HepG2 (cell line): ENCODE results near the gene PCDHB9. TPM values are rescaled to one million over a fixed set of nuclear protein-coding genes. Genes with fewer than 3 reads are reported as not detected.
"Not testable (repeated sequence)": the region's sequence is repeated elsewhere in the genome, so short reads cannot be mapped to it uniquely, and the experiment has no call there.

Source experiments
- ATAC-seq: fragments of 200-7000 bp; cut with Tn5 transposase; 3 replicates; pipeline ENCODE4 v1.9.1; 2020; ENCODE audit warnings: mild to moderate bottlenecking, moderate library complexity
- BruUV-seq: library from RNA; stranded (reverse); fragments of 400-500 nt; replicated peaks from 2 replicates; lab custom pipeline; 2021; lab: Mats Ljungman, UMichigan
- CTCF ChIA-PET: fragments of 300-600 bp; formaldehyde crosslinking; extraction: SDS; loops from one replicate; lab custom pipeline; 2021; ENCODE audit warnings: low total read pairs, inconsistent platforms, low intra/inter-chr PET ratio; lab: Yijun Ruan, JAX
- POLR2A ChIA-PET: fragments of 350-600 bp; sonication (Branson Sonifier 250); formaldehyde crosslinking; loops from one replicate; lab custom pipeline; 2020; ENCODE audit warnings: antibody characterized with exemption, inconsistent platforms; lab: Yijun Ruan, JAX
- DNase-seq: peaks from one replicate; pipeline ENCODE4 v3.0.0-alpha.2; 2015; ENCODE audit warnings: low spot score
- FAIRE-seq: peaks from 3 replicates; lab custom pipeline; 2011; peaks lifted over from hg19 to GRCh38; lab: Jason Lieb, UNC
- H2AFZ ChIP-seq: one replicate; pipeline ENCODE4 v1.6.1; 2011; ENCODE audit warnings: low read length, inconsistent platforms
- H3K27ac ChIP-seq: fragments of 300-600 bp; 3 replicates; pipeline ENCODE4 v1.8.0; 2011; ENCODE audit warnings: mixed run types, mild to moderate bottlenecking, mixed read lengths, low read length, inconsistent platforms; ENCODE audit not compliant: insufficient read depth; ENCODE audit errors: extremely low read length
- H3K27me3 ChIP-seq, 2 experiments: fragments of 200-600 bp in 1 of 2; 2 replicates in 1 of 2; 3 replicates in 1 of 2; pipeline versions ENCODE4 v1.6.0 to v1.8.0; 2011; ENCODE audit warnings: low read length in 2 of 2, mild to moderate bottlenecking in 2 of 2, moderate library complexity in 2 of 2, inconsistent platforms in 1 of 2; ENCODE audit not compliant: insufficient read depth in 2 of 2, control insufficient read depth in 1 of 2
- H3K36me3 ChIP-seq, 2 experiments: fragments of 200-600 bp in 1 of 2; replicated peaks in 1 of 2; 2 replicates in 1 of 2; 3 replicates in 1 of 2; pipeline versions ENCODE4 v1.5.1 to v1.8.0; 2011; ENCODE audit warnings: low read length in 2 of 2, inconsistent platforms in 1 of 2; ENCODE audit not compliant: insufficient read depth in 2 of 2, control insufficient read depth in 1 of 2
- H3K4me1 ChIP-seq: 2 replicates; pipeline ENCODE4 v1.5.1; 2012; ENCODE audit warnings: low read length, inconsistent platforms; ENCODE audit not compliant: insufficient read depth
- H3K4me2 ChIP-seq: 2 replicates; pipeline ENCODE4 v1.6.0; 2011; ENCODE audit warnings: low read depth, low read length, inconsistent platforms
- H3K4me3 ChIP-seq, 3 experiments: fragments of 200-600 bp in 1 of 3; sonication (generic), shearing (Covaris generic) in 1 of 3; replicated peaks in 1 of 3; 2 replicates each; pipeline ENCODE4 v1.5.1; 2011 to 2016; ENCODE audit warnings: low read length in 3 of 3, inconsistent platforms in 2 of 3, low read depth in 2 of 3, mild to moderate bottlenecking in 2 of 3, control low read depth in 1 of 3, mixed read lengths in 1 of 3; ENCODE audit not compliant: insufficient read depth in 1 of 3
- H3K79me2 ChIP-seq: one replicate; pipeline ENCODE4 v1.6.1; 2011; ENCODE audit warnings: low read length, inconsistent platforms; ENCODE audit not compliant: insufficient read depth
- H3K9ac ChIP-seq: 2 replicates; pipeline ENCODE4 v1.6.0; 2011; ENCODE audit warnings: mild to moderate bottlenecking, low read depth, low read length, inconsistent platforms; ENCODE audit not compliant: insufficient read depth
- H3K9me3 ChIP-seq: 2 replicates; pipeline ENCODE4 v1.5.1; 2012; ENCODE audit warnings: mild to moderate bottlenecking, low read length
- H4K20me1 ChIP-seq: 2 replicates; pipeline ENCODE4 v1.6.0; 2011; ENCODE audit warnings: inconsistent platforms, mild to moderate bottlenecking, low read length, moderate library complexity; ENCODE audit not compliant: insufficient read depth
- RAD21 ChIP-seq: fragments of 450-650 bp; formaldehyde crosslinking; IDR thresholded peaks from 2 replicates; pipeline ENCODE4 v1.5.0; 2020; ENCODE audit warnings: mild to moderate bottlenecking
- SPEN ChIP-seq: sonication (generic); formaldehyde crosslinking; IDR thresholded peaks from 2 replicates; pipeline ENCODE4 v1.5.1; 2020; ENCODE audit warnings: low read depth, mild to moderate bottlenecking, missing genetic modification reagents
- STAG1 ChIP-seq: sonication (generic); formaldehyde crosslinking; IDR thresholded peaks from 2 replicates; pipeline ENCODE4 v1.4.0; 2020; ENCODE audit warnings: missing genetic modification reagents
- THAP8 ChIP-seq: sonication (generic); formaldehyde crosslinking; IDR thresholded peaks from 2 replicates; pipeline ENCODE4 v1.5.1; 2020; ENCODE audit warnings: missing genetic modification reagents, mild to moderate bottlenecking, borderline replicate concordance
- TSC22D2 ChIP-seq: sonication (generic); formaldehyde crosslinking; IDR thresholded peaks from 2 replicates; pipeline ENCODE4 v1.5.1; 2020; ENCODE audit warnings: missing genetic modification reagents, mild to moderate bottlenecking, borderline replicate concordance
- ZMAT5 ChIP-seq: sonication (generic); formaldehyde crosslinking; IDR thresholded peaks from 2 replicates; pipeline ENCODE4 v1.5.0; 2020; ENCODE audit warnings: mild to moderate bottlenecking, low read depth, missing genetic modification reagents, borderline replicate concordance
- ZNF3 ChIP-seq: IDR thresholded peaks from 2 replicates; pipeline ENCODE4 v1.7.0; 2017; ENCODE audit warnings: inconsistent platforms
- ZNF629 ChIP-seq: sonication (generic); formaldehyde crosslinking; conservative IDR thresholded peaks from 2 replicates; pipeline ENCODE4 v1.5.0; 2020; ENCODE audit warnings: missing genetic modification reagents
- WGBS: methylation state at CpG from one replicate; pipeline ENCODE4 v1.1.6; 2017; ENCODE audit warnings: low lambda C conversion rate; 5-methylcytosine and 5-hydroxymethylcytosine counted together
- in situ Hi-C: cut with HindIII; loops from 2 replicates; pipeline ENCODE4 v1.10.0; 2017; ENCODE audit warnings: low pct_unique_long_range_greater_than_20kb; ENCODE audit not compliant: extremely low pct_ligation_motif_present
- intact Hi-C: fragments of 100-400 bp; cut with micrococcal nuclease; formaldehyde crosslinking; loops from one replicate; pipeline ENCODE4 v1.10.0; 2022; ENCODE audit not compliant: unreplicated experiment
- polyA plus RNA-seq, 8 experiments: library from polyadenylated mRNA; depleted of rRNA in 3 of 8; stranded (reverse) in 7 of 8; unstranded in 1 of 8; fragments of >200 nt; fragmentation: Illumina TruSeq in 4 of 8; extraction: Trizol in 4 of 8; gene quantifications; 2 replicates each; pipeline versions ENCODE4 v1.2.1 to v1.2.3, GENCODE V29; 2011 to 2016; ENCODE audit warnings: low read depth in 4 of 8, missing spikeins in 1 of 8, mixed read lengths in 1 of 8; ENCODE audit not compliant: insufficient read depth in 1 of 8
- total RNA-seq, 5 experiments: library from RNA; depleted of rRNA; stranded (reverse); fragments of >200 nt; fragmentation: Illumina TruSeq; extraction: Trizol; gene quantifications; 2 replicates each; pipeline ENCODE4 v1.2.3, GENCODE V29; 2016; ENCODE audit warnings: low read depth in 1 of 5
- TF ChIP-seq, protein P1 (sequence below): sonication (generic); formaldehyde crosslinking; conservative IDR thresholded peaks from 2 replicates; pipeline ENCODE4 v1.8.0; 2022; ENCODE audit warnings: mild to moderate bottlenecking, moderate library complexity, missing genetic modification reagents
- TF ChIP-seq, protein P2 (sequence below): sonication (generic); formaldehyde crosslinking; IDR thresholded peaks from 2 replicates; pipeline ENCODE4 v1.5.0; 2020; ENCODE audit warnings: mild to moderate bottlenecking, missing genetic modification reagents, moderate library complexity

PCDHB9 gene
- total and polyA plus RNA-seq, 2 of the 13 experiments (the other 11 are each of a cell fraction or from before 2014, with no cell fraction given) = 0.17 to 0.18 TPM

- H2AFZ ChIP-seq, H3K27me3 ChIP-seq, H3K27ac ChIP-seq, H3K4me3 ChIP-seq, in situ Hi-C loops, FAIRE-seq, H3K79me2 ChIP-seq, H3K9ac ChIP-seq, BruUV-seq, ATAC-seq, POLR2A ChIA-PET, intact Hi-C loops, H4K20me1 ChIP-seq, H3K4me2 ChIP-seq, H3K9me3 ChIP-seq, H3K4me1 ChIP-seq, CTCF ChIA-PET, DNase-seq, H3K36me3 ChIP-seq: not testable (repeated sequence)
- 84% methylated on average over 14 of the region's 35 CpGs for WGBS
Measured at GRCh38 chr5:141189131-141189530, 2.2 kb downstream of the PCDHB9 start.

- Histone ChIP-seq H4K20me1 (no peaks in the 10 kb centered on the region), H3K4me2 (no peak within 1 kb of the TSS), H2AFZ (peak within 1 kb of the TSS; percentile 12), H3K27ac (no peak within 1 kb of the TSS), H3K9me3 (peaks cover 11% of the 10 kb centered on the region), H3K36me3 (no peaks in the 10 kb centered on the region), H3K9ac (no peak within 1 kb of the TSS), H3K4me3 (no peak within 1 kb of the TSS), H3K4me1 (no peaks in the 10 kb centered on the region), H3K79me2 (no peaks in the 10 kb centered on the region), H3K27me3 (no peaks in the 10 kb centered on the region)
- WGBS = 18% methylated on average over 10 of the region's 10 CpGs
- intact Hi-C loops = no loop called here
- TF ChIP-seq ZNF629 (0 out of 2 replicates have a peak, but pooled peaks have one; percentile 15), SPEN (CRISPR knock-in tag) (no peak), ZMAT5 (CRISPR knock-in tag) (no peak), THAP8 (CRISPR knock-in tag) (no peak), STAG1 (peak; percentile 36), ZNF3 (peak; percentile 47; the same call in 1 of the 2 replicates), RAD21 (CRISPR knock-in tag) (peak; percentile 20; the same call in 1 of the 2 replicates), TSC22D2 (CRISPR knock-in tag) (no peak)
- TF ChIP-seq, protein P1, sequence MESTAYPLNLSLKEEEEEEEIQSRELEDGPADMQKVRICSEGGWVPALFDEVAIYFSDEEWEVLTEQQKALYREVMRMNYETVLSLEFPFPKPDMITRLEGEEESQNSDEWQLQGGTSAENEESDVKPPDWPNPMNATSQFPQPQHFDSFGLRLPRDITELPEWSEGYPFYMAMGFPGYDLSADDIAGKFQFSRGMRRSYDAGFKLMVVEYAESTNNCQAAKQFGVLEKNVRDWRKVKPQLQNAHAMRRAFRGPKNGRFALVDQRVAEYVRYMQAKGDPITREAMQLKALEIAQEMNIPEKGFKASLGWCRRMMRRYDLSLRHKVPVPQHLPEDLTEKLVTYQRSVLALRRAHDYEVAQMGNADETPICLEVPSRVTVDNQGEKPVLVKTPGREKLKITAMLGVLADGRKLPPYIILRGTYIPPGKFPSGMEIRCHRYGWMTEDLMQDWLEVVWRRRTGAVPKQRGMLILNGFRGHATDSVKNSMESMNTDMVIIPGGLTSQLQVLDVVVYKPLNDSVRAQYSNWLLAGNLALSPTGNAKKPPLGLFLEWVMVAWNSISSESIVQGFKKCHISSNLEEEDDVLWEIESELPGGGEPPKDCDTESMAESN (CRISPR knock-in tag) = no peak
- TF ChIP-seq, protein P2, sequence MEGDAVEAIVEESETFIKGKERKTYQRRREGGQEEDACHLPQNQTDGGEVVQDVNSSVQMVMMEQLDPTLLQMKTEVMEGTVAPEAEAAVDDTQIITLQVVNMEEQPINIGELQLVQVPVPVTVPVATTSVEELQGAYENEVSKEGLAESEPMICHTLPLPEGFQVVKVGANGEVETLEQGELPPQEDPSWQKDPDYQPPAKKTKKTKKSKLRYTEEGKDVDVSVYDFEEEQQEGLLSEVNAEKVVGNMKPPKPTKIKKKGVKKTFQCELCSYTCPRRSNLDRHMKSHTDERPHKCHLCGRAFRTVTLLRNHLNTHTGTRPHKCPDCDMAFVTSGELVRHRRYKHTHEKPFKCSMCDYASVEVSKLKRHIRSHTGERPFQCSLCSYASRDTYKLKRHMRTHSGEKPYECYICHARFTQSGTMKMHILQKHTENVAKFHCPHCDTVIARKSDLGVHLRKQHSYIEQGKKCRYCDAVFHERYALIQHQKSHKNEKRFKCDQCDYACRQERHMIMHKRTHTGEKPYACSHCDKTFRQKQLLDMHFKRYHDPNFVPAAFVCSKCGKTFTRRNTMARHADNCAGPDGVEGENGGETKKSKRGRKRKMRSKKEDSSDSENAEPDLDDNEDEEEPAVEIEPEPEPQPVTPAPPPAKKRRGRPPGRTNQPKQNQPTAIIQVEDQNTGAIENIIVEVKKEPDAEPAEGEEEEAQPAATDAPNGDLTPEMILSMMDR (CRISPR knock-in tag) = peak; percentile 72
- ATAC-seq (peak; percentile 71), DNase-seq (peak; percentile 9), FAIRE-seq (peak; percentile 53)
- no TSS peak for BruUV-seq
- in situ Hi-C loops = no loop called here
- CTCF ChIA-PET = no interaction called here
- POLR2A ChIA-PET = no interaction called here
Measured at GRCh38 chr5:141192110-141192725, 5.3 kb downstream of the PCDHB9 start, which contains the start of gene PCDHB10. TSS of gene PCDHB10 (plus strand) at chr5:141192353. CDS start at chr5:141192553, 200 bp downstream.
